DMS53 (cell line): ENCODE measurements around the gene TRMT112.

Source experiments
- DNase-seq: peaks from one replicate; lab custom pipeline; 2025; lab: John Stamatoyannopoulos, UW

Gene TRMT112

DNA sequence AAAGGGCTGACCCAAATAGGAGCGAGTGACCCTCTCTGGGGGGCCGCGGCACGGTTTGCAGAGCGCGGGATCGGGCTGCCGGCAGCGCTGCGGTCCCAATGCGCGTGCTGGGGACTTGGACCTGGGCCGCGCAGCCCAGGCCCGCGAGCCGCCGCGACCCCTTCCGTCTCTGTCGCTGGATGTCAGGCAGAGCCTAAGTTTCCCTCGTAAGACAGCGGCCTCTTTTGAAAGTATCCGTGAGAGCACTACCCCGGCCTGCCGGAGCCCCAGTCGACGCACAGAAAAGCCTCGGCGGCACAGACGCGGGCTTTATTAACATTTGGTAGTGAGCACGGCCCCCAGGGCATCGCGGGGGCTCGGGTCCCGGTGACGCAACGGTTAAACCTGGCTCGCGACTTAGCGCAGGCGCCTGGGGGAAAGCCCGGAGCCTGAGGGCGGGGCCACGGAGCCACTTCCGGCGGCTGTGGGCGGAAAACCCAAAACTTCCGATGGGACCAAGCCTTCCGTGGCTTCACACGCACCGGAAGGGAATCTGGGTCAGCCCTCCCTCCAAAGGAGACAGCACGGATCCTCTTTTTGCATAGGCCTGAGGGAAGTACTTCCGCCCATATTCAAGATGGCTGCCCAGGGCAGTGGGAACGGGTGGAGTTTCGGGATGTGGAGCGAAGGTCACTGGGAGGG, 47.7 kb downstream of the TRMT112 start:
- peak; percentile 100 for DNase-seq

DNA sequence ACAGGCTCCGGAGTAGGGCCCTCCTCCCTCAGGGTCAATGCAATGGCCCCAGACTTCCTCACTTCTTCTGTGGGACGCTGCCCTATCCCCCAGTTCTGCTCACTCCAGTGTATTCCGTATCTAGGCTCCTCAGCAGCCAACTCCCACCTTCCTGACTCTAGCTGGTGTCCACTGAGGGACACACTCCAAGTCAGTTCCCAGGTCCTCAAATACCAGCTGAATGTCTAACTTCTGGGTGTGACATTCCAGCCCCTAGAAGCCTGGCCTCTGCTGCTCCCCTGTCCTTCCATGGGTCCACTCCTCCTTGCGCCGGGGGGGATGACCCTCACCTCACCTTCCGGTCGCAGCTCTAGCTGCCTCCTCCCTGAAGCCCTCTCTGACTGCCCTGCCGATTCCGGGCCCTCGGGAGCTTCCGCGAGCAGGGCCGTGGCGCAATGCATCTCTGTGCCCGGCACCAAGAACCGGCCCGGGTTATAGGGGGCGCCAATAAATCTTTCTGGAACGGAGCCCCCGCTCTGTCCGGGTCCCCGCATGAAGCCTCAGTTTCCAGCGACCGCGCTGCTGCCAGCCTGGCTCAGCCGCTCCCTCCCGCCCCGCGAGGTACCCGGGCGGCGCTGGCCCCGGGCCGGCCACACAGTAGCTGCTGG, 48.3 kb downstream of the TRMT112 start:
- DNase-seq = peak; percentile 86

DNA sequence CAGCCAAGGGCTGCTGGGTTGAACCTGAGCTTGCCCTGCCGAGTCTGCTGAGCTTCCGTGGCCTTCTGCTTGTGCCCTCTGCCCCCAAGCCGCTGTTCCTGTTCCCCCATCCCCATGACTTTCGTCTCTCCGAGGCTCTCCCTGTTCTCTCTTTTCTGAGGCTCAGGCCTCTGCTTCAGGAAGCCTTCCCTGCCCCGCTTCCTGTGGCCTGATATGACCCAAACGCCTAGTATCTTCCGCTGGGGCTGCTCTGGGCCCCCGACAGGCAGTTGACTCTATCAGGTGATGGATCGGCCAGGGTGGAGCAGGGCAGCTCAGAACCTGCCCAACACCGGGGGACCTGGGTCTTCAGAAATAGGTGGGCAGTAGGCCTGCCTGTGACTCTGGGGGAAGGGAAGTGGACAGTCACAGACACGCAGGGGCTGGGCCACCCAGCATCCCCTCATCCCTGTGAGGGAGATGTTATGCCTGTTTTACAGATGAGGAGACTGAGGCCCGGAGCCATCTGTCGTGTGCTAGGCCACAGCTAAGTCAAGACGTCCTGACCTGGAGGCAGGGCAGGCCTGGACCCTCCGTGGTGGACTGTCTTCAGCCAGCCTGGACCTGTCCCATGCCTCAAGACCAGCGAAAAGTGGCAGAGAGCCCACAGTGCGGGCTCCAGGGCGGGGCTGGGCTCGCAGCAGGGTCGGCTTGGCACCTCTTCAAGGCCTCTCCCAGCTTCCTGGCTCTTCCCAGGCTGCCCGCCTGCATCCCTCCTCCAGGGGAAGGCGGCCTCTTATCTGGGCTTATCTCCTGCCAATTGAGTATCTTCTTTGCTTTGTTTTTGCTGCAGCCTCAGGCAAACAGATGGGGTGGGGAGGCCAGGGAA, 49.1 kb downstream of the TRMT112 start:
- DNase-seq = peak; percentile 65

DNA sequence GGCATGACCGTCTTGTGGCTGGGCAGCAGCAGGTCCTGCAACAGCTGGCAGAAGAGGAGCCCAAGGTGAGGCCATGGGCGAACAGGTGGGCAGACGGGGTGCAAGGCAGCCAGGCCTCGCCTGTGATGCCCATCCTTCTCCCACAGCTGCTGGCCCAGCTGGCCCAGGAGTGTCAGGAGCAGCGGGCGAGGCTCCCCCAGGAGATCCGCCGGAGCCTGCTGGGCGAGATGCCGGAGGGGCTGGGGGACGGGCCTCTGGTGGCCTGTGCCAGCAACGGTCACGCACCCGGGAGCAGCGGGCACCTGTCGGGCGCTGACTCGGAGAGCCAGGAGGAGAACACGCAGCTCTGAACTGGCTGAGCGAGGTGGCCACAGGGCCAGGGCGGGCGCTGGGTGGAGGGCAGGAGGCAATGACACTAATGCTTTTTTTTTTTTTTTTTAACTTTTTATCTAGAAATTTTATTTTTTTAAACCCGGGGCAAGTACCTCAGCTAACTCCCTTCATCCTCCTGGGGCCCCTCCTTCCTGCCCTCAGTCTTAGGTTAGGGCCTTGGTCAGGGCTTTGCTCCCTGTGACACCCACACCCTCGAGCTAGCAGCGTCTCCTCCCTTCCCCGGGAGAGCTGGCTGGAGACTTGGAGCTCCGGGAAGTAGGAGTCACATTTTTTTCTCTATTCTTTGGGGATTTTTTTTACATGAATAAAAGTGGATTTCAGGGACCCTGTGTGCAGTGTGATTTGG, 50.0 kb downstream of the TRMT112 start:
- no peak for DNase-seq
